HEK293 (cell line): ENCODE measurements around the gene MED25.
A peak's percentile ranks its signal among the peaks of the same experiment; 100 is the strongest.

Source experiments
- ELK4 ChIP-seq: IDR thresholded peaks from 2 replicates; pipeline ENCODE4 v1.6.1; 2011; ENCODE audit warnings: mild to moderate bottlenecking, low read depth, low read length, borderline replicate concordance
- GLIS1 ChIP-seq: fragments of 450-650 bp; formaldehyde crosslinking; IDR thresholded peaks from 2 replicates; pipeline ENCODE4 v1.5.1; 2016; ENCODE audit warnings: missing biosample characterization, missing genetic modification characterization
- HOXD13 ChIP-seq: sonication (generic); formaldehyde crosslinking; IDR thresholded peaks from 2 replicates; pipeline ENCODE4 v1.8.0; 2022; ENCODE audit warnings: missing genetic modification reagents, borderline replicate concordance
- KLF17 ChIP-seq: fragments of 450-650 bp; formaldehyde crosslinking; IDR thresholded peaks from 2 replicates; pipeline ENCODE4 v1.5.1; 2016; ENCODE audit warnings: missing biosample characterization, missing genetic modification characterization
- PATZ1 ChIP-seq: fragments of 450-650 bp; formaldehyde crosslinking; IDR thresholded peaks from 2 replicates; pipeline ENCODE4 v1.5.1; 2016; ENCODE audit warnings: missing biosample characterization, missing genetic modification characterization
- REPIN1 ChIP-seq: fragments of 450-650 bp; formaldehyde crosslinking; IDR thresholded peaks from 2 replicates; pipeline ENCODE4 v1.5.1; 2017; ENCODE audit warnings: missing biosample characterization, missing genetic modification characterization, low read depth
- SP3 ChIP-seq: fragments of 450-650 bp; formaldehyde crosslinking; IDR thresholded peaks from 2 replicates; pipeline ENCODE4 v1.5.1; 2016; ENCODE audit warnings: missing biosample characterization, missing genetic modification characterization
- YY1 ChIP-seq: fragments of 450-650 bp; formaldehyde crosslinking; IDR thresholded peaks from 2 replicates; pipeline ENCODE4 v1.5.1; 2018; ENCODE audit warnings: missing biosample characterization, missing genetic modification characterization
- ZBTB1 ChIP-seq: fragments of 450-650 bp; formaldehyde crosslinking; IDR thresholded peaks from 2 replicates; pipeline ENCODE4 v1.5.1; 2016; ENCODE audit warnings: missing biosample characterization, missing genetic modification characterization
- ZBTB20 ChIP-seq: fragments of 450-650 bp; formaldehyde crosslinking; IDR thresholded peaks from 2 replicates; pipeline ENCODE4 v1.5.1; 2016; ENCODE audit warnings: missing biosample characterization, missing genetic modification characterization
- ZBTB26 ChIP-seq: fragments of 450-650 bp; formaldehyde crosslinking; optimal IDR thresholded peaks from 2 replicates; pipeline ENCODE3; 2016; ENCODE audit warnings: missing biosample characterization, mild to moderate bottlenecking, missing genetic modification characterization
- ZBTB48 ChIP-seq: fragments of 450-650 bp; formaldehyde crosslinking; IDR thresholded peaks from 2 replicates; pipeline ENCODE4 v1.5.1; 2016; ENCODE audit warnings: missing biosample characterization, missing genetic modification characterization
- ZBTB7A ChIP-seq: fragments of 450-650 bp; formaldehyde crosslinking; IDR thresholded peaks from 2 replicates; pipeline ENCODE4 v1.5.1; 2016; ENCODE audit warnings: low read depth, missing biosample characterization, missing genetic modification characterization
- ZFP3 ChIP-seq: fragments of 450-650 bp; formaldehyde crosslinking; IDR thresholded peaks from 2 replicates; pipeline ENCODE4 v1.5.1; 2016; ENCODE audit warnings: low read depth, missing biosample characterization, missing genetic modification characterization
- ZNF138 ChIP-seq: fragments of 450-650 bp; formaldehyde crosslinking; IDR thresholded peaks from 2 replicates; pipeline ENCODE4 v1.5.1; 2016; ENCODE audit warnings: missing biosample characterization, missing genetic modification characterization, borderline replicate concordance
- ZNF157 ChIP-seq: fragments of 450-650 bp; formaldehyde crosslinking; IDR thresholded peaks from 2 replicates; pipeline ENCODE4 v1.5.1; 2016; ENCODE audit warnings: missing biosample characterization, missing genetic modification characterization
- ZNF239 ChIP-seq: fragments of 450-650 bp; formaldehyde crosslinking; IDR thresholded peaks from 2 replicates; pipeline ENCODE4 v1.5.1; 2016; ENCODE audit warnings: missing biosample characterization, missing genetic modification characterization
- ZNF248 ChIP-seq: fragments of 450-650 bp; formaldehyde crosslinking; IDR thresholded peaks from 2 replicates; pipeline ENCODE4 v1.5.1; 2017; ENCODE audit warnings: missing biosample characterization, missing genetic modification characterization
- ZNF26 ChIP-seq: fragments of 450-650 bp; formaldehyde crosslinking; IDR thresholded peaks from 2 replicates; pipeline ENCODE4 v1.5.1; 2016; ENCODE audit warnings: missing biosample characterization, missing genetic modification characterization
- ZNF302 ChIP-seq: fragments of 450-650 bp; formaldehyde crosslinking; IDR thresholded peaks from 2 replicates; pipeline ENCODE4 v1.5.1; 2016; ENCODE audit warnings: missing biosample characterization, missing genetic modification characterization, low read depth
- ZNF335 ChIP-seq: fragments of 450-650 bp; formaldehyde crosslinking; conservative IDR thresholded peaks from 2 replicates; pipeline ENCODE4 v1.5.1; 2016; ENCODE audit warnings: missing biosample characterization, missing genetic modification characterization
- ZNF398 ChIP-seq: fragments of 450-650 bp; formaldehyde crosslinking; IDR thresholded peaks from 2 replicates; pipeline ENCODE4 v1.5.1; 2017; ENCODE audit warnings: missing biosample characterization, missing genetic modification characterization
- ZNF433 ChIP-seq: fragments of 450-650 bp; formaldehyde crosslinking; IDR thresholded peaks from 2 replicates; pipeline ENCODE4 v1.5.1; 2016; ENCODE audit warnings: missing biosample characterization, missing genetic modification characterization, low read depth
- ZNF521 ChIP-seq: fragments of 450-650 bp; formaldehyde crosslinking; IDR thresholded peaks from 2 replicates; pipeline ENCODE4 v1.5.1; 2017; ENCODE audit warnings: missing biosample characterization, mild to moderate bottlenecking, missing genetic modification characterization
- ZNF558 ChIP-seq: fragments of 450-650 bp; formaldehyde crosslinking; IDR thresholded peaks from 2 replicates; pipeline ENCODE4 v1.5.1; 2016; ENCODE audit warnings: missing biosample characterization, missing genetic modification characterization
- ZNF561 ChIP-seq: fragments of 450-650 bp; IDR thresholded peaks from 2 replicates; pipeline ENCODE4 v1.5.1; 2018; ENCODE audit warnings: missing biosample characterization, missing genetic modification characterization, borderline replicate concordance
- ZNF580 ChIP-seq: fragments of 450-650 bp; formaldehyde crosslinking; IDR thresholded peaks from 2 replicates; pipeline ENCODE4 v1.5.1; 2016; ENCODE audit warnings: missing biosample characterization, missing genetic modification characterization
- ZNF624 ChIP-seq: fragments of 450-650 bp; formaldehyde crosslinking; IDR thresholded peaks from 2 replicates; pipeline ENCODE4 v1.5.1; 2017; ENCODE audit warnings: missing biosample characterization, missing genetic modification characterization
- ZNF658 ChIP-seq: fragments of 450-650 bp; formaldehyde crosslinking; IDR thresholded peaks from 2 replicates; pipeline ENCODE4; 2016; ENCODE audit warnings: missing biosample characterization, missing genetic modification characterization
- ZNF701 ChIP-seq: fragments of 450-650 bp; formaldehyde crosslinking; IDR thresholded peaks from 2 replicates; pipeline ENCODE4 v1.5.1; 2016; ENCODE audit warnings: missing biosample characterization, missing genetic modification characterization
- ZXDB ChIP-seq: fragments of 450-650 bp; formaldehyde crosslinking; IDR thresholded peaks from 2 replicates; pipeline ENCODE4 v1.5.1; 2016; ENCODE audit warnings: missing biosample characterization, missing genetic modification characterization

Gene MED25

GRCh38 chr19:49877020-49877878, 59.2 kb downstream of the MED25 start, which contains the start of the genes AKT1S1 and TBC1D17 (continued):
- no peak for TF ChIP-seq ZNF248 (tag by site-specific recombination)
- peak; percentile 25; the same call in 1 of the 2 replicates for TF ChIP-seq ZNF558 (tag by site-specific recombination)
- peak; percentile 50; the same call in 1 of the 2 replicates for TF ChIP-seq ELK4
- no peak for TF ChIP-seq ZBTB1 (tag by site-specific recombination)
- TF ChIP-seq HOXD13 (CRISPR knock-in tag), result peak; percentile 52; the same call in 1 of the 2 replicates
- TF ChIP-seq ZBTB48 (tag by site-specific recombination), result no peak
- TF ChIP-seq GLIS1 (tag by site-specific recombination), result no peak
- no peak for TF ChIP-seq ZFP3
- no peak for TF ChIP-seq ZNF157 (tag by site-specific recombination)
- TF ChIP-seq ZNF521 (tag by site-specific recombination), result no peak
- no peak for TF ChIP-seq ZBTB26 (tag by site-specific recombination)
- peak; percentile 87 for TF ChIP-seq YY1 (tag by site-specific recombination)
- TF ChIP-seq ZNF580 (tag by site-specific recombination), result peak; percentile 38
- TF ChIP-seq ZNF701, result no peak
- TF ChIP-seq ZNF398, result no peak
- TF ChIP-seq ZBTB20, result peak; percentile 89
- TF ChIP-seq KLF17 (tag by site-specific recombination), result peak; percentile 26
- TF ChIP-seq ZNF658, result no peak
- no peak for TF ChIP-seq ZNF624 (tag by site-specific recombination)
- no peak for TF ChIP-seq ZNF26 (tag by site-specific recombination)
- TF ChIP-seq SP3 (tag by site-specific recombination), result peak; percentile 97
- no peak for TF ChIP-seq ZBTB7A (tag by site-specific recombination)
- TF ChIP-seq ZNF302, result no peak
- TF ChIP-seq ZNF335 (tag by site-specific recombination), result peak; percentile 93
- TF ChIP-seq ZXDB (tag by site-specific recombination), result peak; percentile 86
- no peak for TF ChIP-seq ZNF138
- TF ChIP-seq ZNF433 (tag by site-specific recombination), result no peak
- TF ChIP-seq PATZ1 (tag by site-specific recombination), result 0 out of 2 replicates have a peak, but pooled peaks have one; percentile 9
- no peak for TF ChIP-seq ZNF239 (tag by site-specific recombination)
- TF ChIP-seq REPIN1 (tag by site-specific recombination), result no peak
- TF ChIP-seq ZNF561, result peak; percentile 48; the same call in 1 of the 2 replicates
